ENCODE results near the gene ARHGEF2.

- no peak for TF ChIP-seq CTCF (IDR thresholded peaks at IDR 0.05; ENCODE audit: low read depth, low read length, poor library complexity, severe bottlenecking)
- TF ChIP-seq EZH2phosphoT487 (IDR thresholded peaks at IDR 0.05; ENCODE audit: borderline replicate concordance, low read length): no peak
Observed at GRCh38 chr1:155964193-155964592, 14.2 kb downstream of the ARHGEF2 start.
